Ishikawa (cell line): ENCODE measurements around the gene RFK.

ENCODE experiments used
- CEBPB ChIP-seq: IDR thresholded peaks from 2 replicates; pipeline ENCODE4 v1.6.1; 2012
- CREB1 ChIP-seq: IDR thresholded peaks from 2 replicates; pipeline ENCODE4 v1.6.1; 2012; ENCODE audit warnings: low read depth
- EGR1 ChIP-seq: IDR thresholded peaks from 2 replicates; pipeline ENCODE4 v1.6.1; 2012
- EP300 ChIP-seq: IDR thresholded peaks from 2 replicates; pipeline ENCODE4 v1.6.1; 2012; ENCODE audit warnings: borderline replicate concordance
- FOXM1 ChIP-seq: IDR thresholded peaks from 2 replicates; pipeline ENCODE4 v1.6.1; 2012; ENCODE audit warnings: low read depth, borderline replicate concordance
- MAX ChIP-seq: IDR thresholded peaks from 2 replicates; pipeline ENCODE4 v1.6.1; 2012
- NFIC ChIP-seq: IDR thresholded peaks from 2 replicates; pipeline ENCODE4 v1.6.1; 2012
- RAD21 ChIP-seq: IDR thresholded peaks from 2 replicates; pipeline ENCODE4 v1.6.1; 2012; ENCODE audit warnings: low read depth
- REST ChIP-seq: IDR thresholded peaks from 2 replicates; pipeline ENCODE4 v1.6.1; 2012; ENCODE audit warnings: low read depth, mild to moderate bottlenecking
- TAF1 ChIP-seq: IDR thresholded peaks from 2 replicates; pipeline ENCODE4 v1.6.1; 2012; ENCODE audit warnings: low read depth, mild to moderate bottlenecking
- TCF12 ChIP-seq: IDR thresholded peaks from 2 replicates; pipeline ENCODE4 v1.6.1; 2012; ENCODE audit warnings: low read depth
- TEAD4 ChIP-seq: IDR thresholded peaks from 2 replicates; pipeline ENCODE4 v1.6.1; 2012
- USF1 ChIP-seq: IDR thresholded peaks from 2 replicates; pipeline ENCODE4 v1.6.1; 2012
- YY1 ChIP-seq: IDR thresholded peaks from 2 replicates; pipeline ENCODE4 v1.6.1; 2012; ENCODE audit warnings: low read depth
- ZBTB7A ChIP-seq: IDR thresholded peaks from 2 replicates; pipeline ENCODE4 v1.6.1; 2012; ENCODE audit warnings: low read depth

The RFK gene

GRCh38 chr9:76338418-76338817 lies 55.8 kb downstream of the RFK start:
- no peak for TF ChIP-seq EGR1
- TF ChIP-seq EP300, result no peak
- no peak for TF ChIP-seq TAF1
- TF ChIP-seq REST, result no peak

- no peak for TF ChIP-seq EP300
- no peak for TF ChIP-seq TEAD4
- no peak for TF ChIP-seq NFIC
- TF ChIP-seq TCF12, result no peak
- no peak for TF ChIP-seq CREB1
- no peak for TF ChIP-seq ZBTB7A
- TF ChIP-seq REST, result no peak
- no peak for TF ChIP-seq RAD21
- TF ChIP-seq TAF1, result no peak
- TF ChIP-seq EGR1, result no peak
- no peak for TF ChIP-seq CEBPB
- TF ChIP-seq YY1, result no peak
- TF ChIP-seq FOXM1, result no peak
- no peak for TF ChIP-seq USF1
- no peak for TF ChIP-seq MAX
Observed at GRCh38 chr9:76336027-76336426, 58.2 kb downstream of the RFK start.
